Activated CD8-positive, alpha-beta T cell treated with anti-CD3 and anti-CD28 coated beads for 36 hours (primary cell): ENCODE data around the gene KCND3. TPM values are rescaled to one million over a fixed set of nuclear protein-coding genes. Genes with fewer than 3 reads are reported as not detected.

Source experiments
- ATAC-seq: fragments of 200-7000 bp; cut with Tn5 transposase; one replicate; pipeline ENCODE4 v1.10.0; 2021; ENCODE audit warnings: mild to moderate bottlenecking, moderate library complexity
- CTCF ChIA-PET: fragments of 350-600 bp; sonication (Branson Sonifier 250); formaldehyde crosslinking; loops from one replicate; lab custom pipeline; 2021; ENCODE audit warnings: antibody characterized with exemption; lab: Charles Lee
- POLR2A ChIA-PET: fragments of 350-600 bp; sonication (Branson Sonifier 250); formaldehyde crosslinking; loops from one replicate; lab custom pipeline; 2021; ENCODE audit warnings: antibody characterized with exemption; lab: Charles Lee
- DNase-seq: peaks from one replicate; pipeline ENCODE4 v3.0.0-alpha.2; 2020
- H3K27ac Mint-ChIP-seq: one replicate; pipeline ENCODE4 v1.8.0; 2021; ENCODE audit warnings: mild to moderate bottlenecking, mixed read lengths
- H3K27me3 Mint-ChIP-seq: one replicate; pipeline ENCODE4 v1.8.0; 2021; ENCODE audit warnings: mixed read lengths
- H3K36me3 Mint-ChIP-seq: one replicate; pipeline ENCODE4 v1.8.0; 2021; ENCODE audit warnings: low read depth, mixed read lengths
- H3K4me1 Mint-ChIP-seq: one replicate; pipeline ENCODE4 v1.8.0; 2021; ENCODE audit warnings: low read depth, mixed read lengths
- H3K4me3 Mint-ChIP-seq: one replicate; pipeline ENCODE4 v1.8.0; 2021; ENCODE audit warnings: mild to moderate bottlenecking, moderate library complexity, mixed read lengths
- H3K9me3 Mint-ChIP-seq: one replicate; pipeline ENCODE4 v1.8.0; 2021; ENCODE audit warnings: mixed read lengths
- CTCF ChIP-seq: fragments of 200-600 bp; IDR thresholded peaks from one replicate; pipeline ENCODE4 v1.8.0; 2022; ENCODE audit warnings: antibody characterized with exemption, mild to moderate bottlenecking
- intact Hi-C: fragments of 100-400 bp; cut with micrococcal nuclease; formaldehyde crosslinking; loops from one replicate; pipeline ENCODE4 v1.10.0; 2022
- total RNA-seq, 2 experiments: library from RNA; stranded (reverse); gene quantifications; one replicate each; pipeline ENCODE4 v1.2.3, GENCODE V29; 2021

The KCND3 gene
- total RNA-seq, 2 experiments from 2014 or later, result not detected

- no peak for DNase-seq
- Mint-ChIP-seq H3K27ac (no peak overlapping the region), H3K4me3 (no peak overlapping the region), H3K4me1 (no peaks in the 10 kb centered on the region), H3K9me3 (no peaks in the 10 kb centered on the region), H3K27me3 (no peaks in the 10 kb centered on the region), H3K36me3 (no peaks in the 10 kb centered on the region)
- ChIA-PET CTCF (no interaction called here), POLR2A (no interaction called here)
- ATAC-seq, result no peak
- intact Hi-C loops, result no loop called here
- TF ChIP-seq CTCF, result no peak
These were observed 177.2 kb downstream of the KCND3 start for GRCh38 chr1:111812306-111812705.

- TF ChIP-seq CTCF, result no peak
- Mint-ChIP-seq H3K27ac (no peak overlapping the region), H3K4me3 (no peak overlapping the region), H3K27me3 (no peaks in the 10 kb centered on the region), H3K9me3 (no peaks in the 10 kb centered on the region), H3K36me3 (no peaks in the 10 kb centered on the region), H3K4me1 (no peaks in the 10 kb centered on the region)
- no peak for DNase-seq
- no peak for ATAC-seq
- intact Hi-C loops, result no loop called here
- CTCF ChIA-PET, result no interaction called here
- POLR2A ChIA-PET, result no interaction called here
These were observed 177.6 kb downstream of the KCND3 start for GRCh38 chr1:111811891-111812290.

- intact Hi-C loops, result no loop called here
- POLR2A ChIA-PET, result no interaction called here
- Mint-ChIP-seq H3K4me1 (no peaks in the 10 kb centered on the region), H3K27ac (no peak overlapping the region), H3K4me3 (no peak overlapping the region), H3K27me3 (no peaks in the 10 kb centered on the region), H3K9me3 (no peaks in the 10 kb centered on the region), H3K36me3 (no peaks in the 10 kb centered on the region)
- CTCF ChIA-PET, result no interaction called here
- ATAC-seq, result no peak
- no peak for TF ChIP-seq CTCF
- no peak for DNase-seq
These were observed 184.2 kb downstream of the KCND3 start for GRCh38 chr1:111805251-111805650.

GRCh38 chr1:111804776-111805175 is 184.7 kb downstream of the KCND3 start:
- DNase-seq (no peak), ATAC-seq (no peak)
- CTCF ChIA-PET, result no interaction called here
- Mint-ChIP-seq H3K27ac (no peak overlapping the region), H3K4me1 (no peaks in the 10 kb centered on the region), H3K27me3 (no peaks in the 10 kb centered on the region), H3K36me3 (no peaks in the 10 kb centered on the region), H3K4me3 (no peak overlapping the region), H3K9me3 (no peaks in the 10 kb centered on the region)
- TF ChIP-seq CTCF, result no peak
- intact Hi-C loops, result no loop called here
- POLR2A ChIA-PET, result no interaction called here

GRCh38 chr1:111803951-111804350 is 185.5 kb downstream of the KCND3 start:
- ChIA-PET CTCF (no interaction called here), POLR2A (no interaction called here)
- Mint-ChIP-seq H3K9me3 (no peaks in the 10 kb centered on the region), H3K27ac (no peak overlapping the region), H3K27me3 (no peaks in the 10 kb centered on the region), H3K36me3 (no peaks in the 10 kb centered on the region), H3K4me3 (no peak overlapping the region), H3K4me1 (no peaks in the 10 kb centered on the region)
- TF ChIP-seq CTCF, result no peak
- ATAC-seq (no peak), DNase-seq (no peak)
- intact Hi-C loops, result no loop called here
